HepG2 (cell line): ENCODE measurements around the gene STX4. TPM values are rescaled to one million over a fixed set of nuclear protein-coding genes. Genes with fewer than 3 reads are reported as not detected.

Experiments used
- AKNA ChIP-seq: sonication (generic); formaldehyde crosslinking; IDR thresholded peaks from 2 replicates; pipeline ENCODE4 v1.4.0; 2020; ENCODE audit warnings: missing genetic modification reagents, borderline replicate concordance
- BRD4 ChIP-seq: sonication (generic); formaldehyde crosslinking; IDR thresholded peaks from 2 replicates; pipeline ENCODE4 v1.4.0; 2020; ENCODE audit warnings: missing genetic modification reagents
- GABPA ChIP-seq, 2 experiments: IDR thresholded peaks; 2 replicates each; pipeline ENCODE4 v1.6.1; 2011 to 2016; ENCODE audit warnings: low read depth in 2 of 2, low read length in 1 of 2, missing biosample characterization in 1 of 2, missing genetic modification characterization in 1 of 2
- HNF1A ChIP-seq, 2 experiments: sonication (generic) in 1 of 2; formaldehyde crosslinking in 1 of 2; IDR thresholded peaks; 2 replicates each; pipeline versions ENCODE4 v1.4.0 to v1.6.1; 2016 to 2020; ENCODE audit warnings: borderline replicate concordance in 1 of 2, low read depth in 1 of 2, mild to moderate bottlenecking in 1 of 2, missing genetic modification reagents in 1 of 2
- IRF1 ChIP-seq: sonication (generic); formaldehyde crosslinking; IDR thresholded peaks from 2 replicates; pipeline ENCODE4 v1.4.0; 2020; ENCODE audit warnings: low read depth, mild to moderate bottlenecking, missing genetic modification reagents
- MAX ChIP-seq: IDR thresholded peaks from 2 replicates; pipeline ENCODE4 v1.6.1; 2012; ENCODE audit warnings: inconsistent platforms
- MTA1 ChIP-seq: sonication (generic); formaldehyde crosslinking; IDR thresholded peaks from 2 replicates; pipeline ENCODE4 v1.4.0; 2020; ENCODE audit warnings: missing genetic modification reagents, mild to moderate bottlenecking, borderline replicate concordance
- SMYD3 ChIP-seq: sonication (generic); formaldehyde crosslinking; IDR thresholded peaks from 2 replicates; pipeline ENCODE4 v1.8.1; 2023; ENCODE audit warnings: mild to moderate bottlenecking, missing genetic modification reagents
- SNAI1 ChIP-seq: sonication (generic); formaldehyde crosslinking; IDR thresholded peaks from 2 replicates; pipeline ENCODE4 v1.5.0; 2020; ENCODE audit warnings: mild to moderate bottlenecking, missing genetic modification reagents, borderline replicate concordance
- TGIF2 ChIP-seq: IDR thresholded peaks from 2 replicates; pipeline ENCODE4 v1.6.1; 2016; ENCODE audit warnings: control low read depth, missing compliant biosample characterization
- ZBED4 ChIP-seq: sonication (generic); formaldehyde crosslinking; IDR thresholded peaks from 2 replicates; pipeline ENCODE4 v1.4.0; 2020; ENCODE audit warnings: missing genetic modification reagents, borderline replicate concordance
- ZNF367 ChIP-seq: sonication (generic); formaldehyde crosslinking; IDR thresholded peaks from 2 replicates; pipeline ENCODE4 v1.4.0; 2020; ENCODE audit warnings: missing genetic modification reagents, borderline replicate concordance
- polyA plus RNA-seq, 8 experiments: library from polyadenylated mRNA; depleted of rRNA in 3 of 8; stranded (reverse) in 7 of 8; unstranded in 1 of 8; fragments of >200 nt; fragmentation: Illumina TruSeq in 4 of 8; extraction: Trizol in 4 of 8; gene quantifications; 2 replicates each; pipeline versions ENCODE4 v1.2.1 to v1.2.3, GENCODE V29; 2011 to 2016; ENCODE audit warnings: low read depth in 4 of 8, missing spikeins in 1 of 8, mixed read lengths in 1 of 8; ENCODE audit not compliant: insufficient read depth in 1 of 8
- total RNA-seq, 5 experiments: library from RNA; depleted of rRNA; stranded (reverse); fragments of >200 nt; fragmentation: Illumina TruSeq; extraction: Trizol; gene quantifications; 2 replicates each; pipeline ENCODE4 v1.2.3, GENCODE V29; 2016; ENCODE audit warnings: low read depth in 1 of 5

Gene STX4
- total and polyA plus RNA-seq, 2 of the 13 experiments (the other 11 are each of a cell fraction or from before 2014, with no cell fraction given): 29.2 to 34.6 TPM

GRCh38 chr16:31073970-31074813 is 40.8 kb downstream of the STX4 start, which contains the start of the genes ZNF646 and ZNF668 (continued):
- peak; percentile 71; the same call in 1 of the 2 replicates for TF ChIP-seq ZBED4 (CRISPR knock-in tag)
- no peak for TF ChIP-seq MTA1 (CRISPR knock-in tag)
- TF ChIP-seq AKNA (CRISPR knock-in tag): no peak
- no peak for TF ChIP-seq IRF1 (CRISPR knock-in tag)
- peak; percentile 41; the same call in 1 of the 2 replicates for TF ChIP-seq HNF1A (IDR thresholded peaks at IDR 0.05; ENCODE audit: low read depth)
- peak; percentile 67; the same call in 1 of the 2 replicates for TF ChIP-seq HNF1A (CRISPR knock-in tag; IDR thresholded peaks at IDR 0.05; ENCODE audit: borderline replicate concordance)
- TF ChIP-seq GABPA (IDR thresholded peaks at IDR 0.05; ENCODE audit: low read depth, low read length): peak; percentile 96
- TF ChIP-seq GABPA (CRISPR knock-in tag; IDR thresholded peaks at IDR 0.05; ENCODE audit: low read depth): peak; percentile 98
- TF ChIP-seq BRD4 (CRISPR knock-in tag): peak; percentile 68
- peak; percentile 95 for TF ChIP-seq SMYD3 (CRISPR knock-in tag)
- TF ChIP-seq MAX: peak; percentile 89
- TF ChIP-seq ZNF367: no peak
- TF ChIP-seq TGIF2 (CRISPR knock-in tag): peak; percentile 92
- no peak for TF ChIP-seq SNAI1 (CRISPR knock-in tag)
